Esophagus squamous epithelium (tissue), 4 donors: Measurements from ENCODE around the gene ALKBH5.

Experiments
- CTCF ChIP-seq, 6 experiments: fragments of 450-650 bp in 4 of 6; fragments of 200-600 bp in 2 of 6; sonication (generic) in 2 of 6; IDR thresholded peaks; one replicate each; pipeline ENCODE4 v1.5.1; 2016 to 2019; ENCODE audit warnings: antibody characterized with exemption in 6 of 6, mild to moderate bottlenecking in 4 of 6, moderate library complexity in 4 of 6
- POLR2A ChIP-seq, 4 donors: fragments of 450-650 bp; IDR thresholded peaks; one replicate each; pipeline ENCODE4 v1.6.1; 2017; ENCODE audit warnings: antibody characterized with exemption in 4 of 4, mild to moderate bottlenecking in 4 of 4, moderate library complexity in 3 of 4

GRCh38 chr17:18157354-18157985 is 26.2 kb upstream of the ALKBH5 start:
- TF ChIP-seq CTCF (IDR thresholded peaks at IDR 0.05): no peak
- TF ChIP-seq POLR2A (IDR thresholded peaks at IDR 0.05): no peak
